PFSK-1 (cell line): Measurements from ENCODE around the gene CFAP70.

Source experiments
- FOXP2 ChIP-seq: optimal IDR thresholded peaks from 2 replicates; pipeline ENCODE3; 2011; ENCODE audit warnings: borderline replicate concordance, control low read depth, inconsistent platforms; ENCODE audit not compliant: insufficient read depth; ENCODE audit errors: extremely low read length, extremely low read depth
- POLR2AphosphoS5 ChIP-seq: IDR thresholded peaks from 2 replicates; pipeline ENCODE4 v1.6.1; 2012; ENCODE audit warnings: low read depth, mild to moderate bottlenecking, control low read depth, low read length, moderate library complexity
- SIN3A ChIP-seq: IDR thresholded peaks from 2 replicates; pipeline ENCODE4 v1.6.1; 2012; ENCODE audit warnings: mild to moderate bottlenecking, low read length, moderate library complexity, borderline replicate concordance; ENCODE audit not compliant: insufficient read depth
- TAF1 ChIP-seq: IDR thresholded peaks from 2 replicates; pipeline ENCODE4 v1.6.1; 2012; ENCODE audit warnings: low read length, control low read depth, borderline replicate concordance; ENCODE audit not compliant: insufficient read depth
- TF ChIP-seq, protein P1 (sequence below), 2 experiments: IDR thresholded peaks; 2 replicates each; pipeline versions ENCODE4 v1.6.1 to v1.8.0; 2011 to 2012; ENCODE audit warnings: low read depth in 2 of 2, low read length in 2 of 2, control low read depth in 1 of 2, inconsistent platforms in 1 of 2, mild to moderate bottlenecking in 1 of 2, moderate library complexity in 1 of 2; ENCODE audit not compliant: insufficient read depth in 1 of 2

- no peak for TF ChIP-seq POLR2AphosphoS5
- TF ChIP-seq, protein P1, sequence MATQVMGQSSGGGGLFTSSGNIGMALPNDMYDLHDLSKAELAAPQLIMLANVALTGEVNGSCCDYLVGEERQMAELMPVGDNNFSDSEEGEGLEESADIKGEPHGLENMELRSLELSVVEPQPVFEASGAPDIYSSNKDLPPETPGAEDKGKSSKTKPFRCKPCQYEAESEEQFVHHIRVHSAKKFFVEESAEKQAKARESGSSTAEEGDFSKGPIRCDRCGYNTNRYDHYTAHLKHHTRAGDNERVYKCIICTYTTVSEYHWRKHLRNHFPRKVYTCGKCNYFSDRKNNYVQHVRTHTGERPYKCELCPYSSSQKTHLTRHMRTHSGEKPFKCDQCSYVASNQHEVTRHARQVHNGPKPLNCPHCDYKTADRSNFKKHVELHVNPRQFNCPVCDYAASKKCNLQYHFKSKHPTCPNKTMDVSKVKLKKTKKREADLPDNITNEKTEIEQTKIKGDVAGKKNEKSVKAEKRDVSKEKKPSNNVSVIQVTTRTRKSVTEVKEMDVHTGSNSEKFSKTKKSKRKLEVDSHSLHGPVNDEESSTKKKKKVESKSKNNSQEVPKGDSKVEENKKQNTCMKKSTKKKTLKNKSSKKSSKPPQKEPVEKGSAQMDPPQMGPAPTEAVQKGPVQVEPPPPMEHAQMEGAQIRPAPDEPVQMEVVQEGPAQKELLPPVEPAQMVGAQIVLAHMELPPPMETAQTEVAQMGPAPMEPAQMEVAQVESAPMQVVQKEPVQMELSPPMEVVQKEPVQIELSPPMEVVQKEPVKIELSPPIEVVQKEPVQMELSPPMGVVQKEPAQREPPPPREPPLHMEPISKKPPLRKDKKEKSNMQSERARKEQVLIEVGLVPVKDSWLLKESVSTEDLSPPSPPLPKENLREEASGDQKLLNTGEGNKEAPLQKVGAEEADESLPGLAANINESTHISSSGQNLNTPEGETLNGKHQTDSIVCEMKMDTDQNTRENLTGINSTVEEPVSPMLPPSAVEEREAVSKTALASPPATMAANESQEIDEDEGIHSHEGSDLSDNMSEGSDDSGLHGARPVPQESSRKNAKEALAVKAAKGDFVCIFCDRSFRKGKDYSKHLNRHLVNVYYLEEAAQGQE (IDR thresholded peaks at IDR 0.05; ENCODE audit: insufficient read depth in 1 of 2, low read depth in 2 of 2, low read length in 2 of 2): no peak
- TF ChIP-seq TAF1: no peak
- no peak for TF ChIP-seq SIN3A
- no peak for TF ChIP-seq FOXP2
Observed at GRCh38 chr10:73376679-73377078, 18.0 kb upstream of the CFAP70 start.
